Measurements from ENCODE around the gene DMRTA2.

Gene DMRTA2

DNA sequence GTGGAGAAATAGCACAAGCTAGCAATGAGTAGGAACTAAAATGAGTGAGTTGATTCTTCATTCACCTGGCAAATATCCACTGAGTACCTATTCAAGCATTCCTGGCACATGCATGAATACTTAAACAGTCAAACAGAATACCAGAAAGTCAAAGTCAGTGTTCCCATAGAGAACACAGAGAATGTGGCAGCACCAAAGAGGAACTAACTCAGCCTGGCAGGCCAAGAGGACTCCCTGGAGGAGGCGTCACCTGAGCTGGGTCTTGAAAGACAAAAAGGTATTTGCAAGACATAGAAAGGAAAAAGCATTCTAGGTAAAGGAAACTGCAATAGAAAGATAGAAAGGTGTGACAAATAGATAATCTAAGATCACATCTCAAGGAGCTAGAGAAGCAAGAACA is 49.7 kb downstream of the DMRTA2 start:
- no peak for DNase-seq

DNA sequence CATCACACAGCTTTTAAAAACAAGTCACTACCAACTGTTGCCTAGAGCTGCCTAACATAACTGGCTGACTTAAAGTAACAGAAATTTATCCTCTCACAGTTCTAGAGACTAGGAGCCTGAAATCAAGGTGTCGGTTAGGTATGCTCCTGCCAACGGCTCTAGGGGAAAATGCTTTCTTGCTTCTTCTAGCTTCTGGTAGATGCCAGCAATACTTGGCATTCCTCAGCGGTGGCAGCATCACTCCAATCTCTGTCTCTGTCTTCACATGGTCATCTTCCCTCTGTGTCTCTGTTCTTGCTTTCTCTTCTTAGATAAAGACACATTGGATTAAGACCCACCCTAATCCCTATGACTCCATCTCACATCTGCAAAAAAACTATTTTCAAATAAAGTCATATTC is 51.5 kb downstream of the DMRTA2 start:
- DNase-seq = peak; percentile 6

DNA sequence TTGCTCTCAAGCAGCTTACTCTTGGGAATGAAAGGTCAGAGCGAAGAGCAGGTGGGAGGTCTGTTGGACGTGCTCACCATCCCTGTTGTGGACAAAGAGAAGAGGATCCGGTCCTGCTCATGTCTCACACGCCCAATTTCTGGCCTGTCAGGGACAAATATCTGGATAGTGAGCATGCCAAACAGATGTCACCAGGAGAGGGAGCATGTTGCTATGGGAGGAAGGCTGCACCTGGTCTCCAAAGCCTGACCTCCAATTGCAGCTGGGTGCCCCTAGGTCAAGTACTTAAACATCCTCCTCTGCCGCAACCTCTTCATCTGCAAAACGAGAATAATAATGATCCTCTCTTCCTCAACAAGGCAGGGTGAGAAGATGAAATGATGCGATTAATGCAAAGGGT is 53.4 kb downstream of the DMRTA2 start:
- DNase-seq = no peak

DNA sequence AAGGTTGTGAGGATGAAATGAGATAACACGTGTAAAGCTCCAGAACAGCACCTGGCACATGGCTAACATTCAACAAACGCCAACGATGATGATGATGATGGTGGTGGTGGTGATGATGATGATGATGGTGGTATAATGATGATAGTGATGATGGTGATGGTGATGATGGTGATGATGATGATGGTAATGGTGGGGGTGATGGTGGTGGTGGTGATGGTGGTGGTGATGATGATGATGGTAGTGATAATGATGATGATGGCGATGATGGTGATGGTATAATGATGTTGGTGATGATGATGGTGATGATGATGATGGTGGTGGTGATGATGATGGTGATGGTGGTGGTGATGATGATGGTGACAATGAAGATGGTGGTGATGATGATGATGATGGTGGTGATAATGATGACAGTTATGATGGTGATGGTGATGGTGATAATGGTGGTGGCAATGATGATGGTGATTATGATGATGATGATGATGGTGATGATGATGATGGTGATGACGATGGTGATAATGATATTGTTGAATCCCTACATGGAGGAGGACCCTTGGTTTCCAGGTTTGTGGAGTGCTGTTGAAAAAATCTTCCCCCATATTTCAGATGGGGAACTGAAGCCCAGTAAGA is 54.1 kb downstream of the DMRTA2 start:
- no peak for DNase-seq

DNA sequence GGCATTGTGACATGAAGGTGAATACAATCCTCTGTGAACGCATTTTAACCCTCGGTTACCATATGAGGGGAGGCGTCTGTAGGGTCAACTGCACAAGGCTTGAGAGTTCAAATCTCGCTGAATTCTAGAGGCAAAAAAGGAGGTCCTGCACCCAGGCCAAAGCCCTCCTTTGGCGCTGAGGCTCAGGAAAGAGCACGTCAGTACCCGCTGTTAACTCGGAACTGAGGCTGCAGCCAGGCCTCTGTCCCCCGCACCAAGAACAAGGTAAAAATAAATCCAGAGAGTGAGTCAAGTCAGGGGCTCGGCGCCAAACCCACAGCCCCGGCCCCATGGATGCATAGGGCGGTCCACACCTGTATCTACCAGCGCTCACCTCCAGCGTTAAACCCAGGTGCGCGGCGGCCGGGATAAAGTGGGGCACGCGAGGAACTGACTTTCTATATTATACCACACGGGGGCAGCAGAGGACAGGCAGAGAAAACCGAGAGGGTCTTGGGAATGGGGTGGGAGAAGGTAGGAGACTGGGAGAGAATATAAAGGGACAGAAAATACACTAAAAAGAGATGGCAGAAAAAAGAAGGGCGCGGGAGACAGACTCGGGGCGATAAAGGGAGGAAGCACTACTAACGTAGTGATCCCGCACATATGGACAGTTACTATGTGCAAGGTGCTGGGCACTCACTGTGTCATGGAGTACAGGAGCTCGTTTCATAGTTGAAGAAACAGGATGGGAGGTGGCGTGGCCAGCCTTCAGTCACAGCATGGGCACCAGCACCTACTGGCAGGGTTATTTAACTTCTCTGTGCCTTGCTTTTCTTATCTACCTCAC is 54.9 kb downstream of the DMRTA2 start:
- no peak for DNase-seq

Data from NCI-H226 (cell line).